ENCODE measurements around the gene TPI1.

DNA sequence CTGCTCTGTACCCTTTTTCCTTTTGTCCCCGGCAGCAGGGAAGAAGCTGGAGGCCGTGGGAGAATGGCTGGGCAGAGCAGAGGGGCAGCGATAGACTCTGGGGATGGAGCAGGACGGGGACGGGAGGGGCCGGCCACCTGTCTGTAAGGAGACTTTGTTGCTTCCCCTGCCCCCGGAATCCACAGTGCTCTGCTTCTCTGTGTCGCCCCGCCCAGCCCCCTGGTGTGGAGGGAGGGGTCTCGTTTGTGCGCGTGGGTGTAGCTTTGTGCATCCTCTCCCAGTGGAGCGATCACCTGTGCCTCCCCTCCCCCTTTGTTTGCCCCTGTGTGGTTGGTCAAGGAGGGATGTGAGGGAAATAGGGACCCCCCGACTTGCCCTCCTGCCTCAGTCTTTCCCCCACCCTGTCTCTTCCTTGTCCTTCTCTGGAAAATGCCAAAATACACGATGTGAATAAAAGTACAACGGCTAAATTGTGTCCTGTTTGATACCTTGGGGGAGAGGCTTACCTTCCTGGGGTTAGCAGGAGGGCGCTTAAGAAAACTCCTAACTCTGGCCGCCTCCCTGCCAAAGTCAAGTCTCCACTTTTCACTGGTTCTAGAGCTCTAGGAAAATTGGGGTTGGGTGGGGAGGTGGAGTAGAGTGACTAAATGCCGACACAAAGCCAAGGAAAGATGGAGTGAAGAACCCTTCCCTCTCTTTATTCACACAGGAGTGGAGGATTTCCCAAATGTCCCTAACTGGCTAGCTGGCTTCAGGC, 990 bp upstream of the TPI1 start:
- TF ChIP-seq, protein P1, sequence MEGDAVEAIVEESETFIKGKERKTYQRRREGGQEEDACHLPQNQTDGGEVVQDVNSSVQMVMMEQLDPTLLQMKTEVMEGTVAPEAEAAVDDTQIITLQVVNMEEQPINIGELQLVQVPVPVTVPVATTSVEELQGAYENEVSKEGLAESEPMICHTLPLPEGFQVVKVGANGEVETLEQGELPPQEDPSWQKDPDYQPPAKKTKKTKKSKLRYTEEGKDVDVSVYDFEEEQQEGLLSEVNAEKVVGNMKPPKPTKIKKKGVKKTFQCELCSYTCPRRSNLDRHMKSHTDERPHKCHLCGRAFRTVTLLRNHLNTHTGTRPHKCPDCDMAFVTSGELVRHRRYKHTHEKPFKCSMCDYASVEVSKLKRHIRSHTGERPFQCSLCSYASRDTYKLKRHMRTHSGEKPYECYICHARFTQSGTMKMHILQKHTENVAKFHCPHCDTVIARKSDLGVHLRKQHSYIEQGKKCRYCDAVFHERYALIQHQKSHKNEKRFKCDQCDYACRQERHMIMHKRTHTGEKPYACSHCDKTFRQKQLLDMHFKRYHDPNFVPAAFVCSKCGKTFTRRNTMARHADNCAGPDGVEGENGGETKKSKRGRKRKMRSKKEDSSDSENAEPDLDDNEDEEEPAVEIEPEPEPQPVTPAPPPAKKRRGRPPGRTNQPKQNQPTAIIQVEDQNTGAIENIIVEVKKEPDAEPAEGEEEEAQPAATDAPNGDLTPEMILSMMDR (IDR thresholded peaks at IDR 0.05): no peak
- TF ChIP-seq POLR2AphosphoS5 (IDR thresholded peaks at IDR 0.05) (no peak), POLR2A (IDR thresholded peaks at IDR 0.05) (no peak), EP300 (IDR thresholded peaks at IDR 0.05) (no peak)
